Activated B cell treated with CpG ODN at 0.5 μM for 24 hours (primary cell): ENCODE data around the gene PCK2. TPM values are rescaled to one million over a fixed set of nuclear protein-coding genes. Genes with fewer than 3 reads are reported as not detected.

Source experiments
- ATAC-seq: fragments of 200-7000 bp; cut with Tn5 transposase; one replicate; pipeline ENCODE4 v1.10.0; 2021; ENCODE audit warnings: low read depth, mild to moderate bottlenecking, moderate library complexity
- CTCF ChIA-PET: fragments of 350-600 bp; sonication (Branson Sonifier 250); formaldehyde crosslinking; loops from one replicate; lab custom pipeline; 2021; ENCODE audit warnings: antibody characterized with exemption; lab: Charles Lee
- POLR2A ChIA-PET: fragments of 350-600 bp; sonication (Branson Sonifier 250); formaldehyde crosslinking; loops from one replicate; lab custom pipeline; 2021; ENCODE audit warnings: antibody characterized with exemption; lab: Charles Lee
- DNase-seq: peaks from one replicate; pipeline ENCODE4 v3.0.0; 2022
- H3K27ac Mint-ChIP-seq: one replicate; pipeline ENCODE4 v1.8.0; 2020; ENCODE audit warnings: mixed read lengths
- H3K27me3 Mint-ChIP-seq: one replicate; pipeline ENCODE4 v1.8.0; 2021; ENCODE audit warnings: mixed read lengths
- H3K36me3 Mint-ChIP-seq: one replicate; pipeline ENCODE4 v1.8.0; 2021; ENCODE audit warnings: low read depth, mixed read lengths
- H3K4me1 Mint-ChIP-seq: one replicate; pipeline ENCODE4 v1.8.0; 2021; ENCODE audit warnings: mixed read lengths
- H3K4me3 Mint-ChIP-seq: one replicate; pipeline ENCODE4 v1.8.0; 2020; ENCODE audit warnings: mild to moderate bottlenecking, mixed read lengths
- H3K9me3 Mint-ChIP-seq: one replicate; pipeline ENCODE4 v1.8.0; 2020; ENCODE audit warnings: mixed read lengths
- intact Hi-C: fragments of 100-400 bp; cut with micrococcal nuclease; formaldehyde crosslinking; loops from one replicate; pipeline ENCODE4 v1.15.1; 2024
- total RNA-seq: library from RNA; stranded (reverse); gene quantifications from 2 replicates; pipeline ENCODE4 v1.2.3, GENCODE V29; 2022
- TF ChIP-seq, protein P1 (sequence below): fragments of 200-600 bp; IDR thresholded peaks from one replicate; pipeline ENCODE4 v1.8.0; 2022; ENCODE audit warnings: antibody characterized with exemption, mild to moderate bottlenecking

Gene PCK2
- total RNA-seq, 1 donor from 2014 or later: 102 TPM

DNA sequence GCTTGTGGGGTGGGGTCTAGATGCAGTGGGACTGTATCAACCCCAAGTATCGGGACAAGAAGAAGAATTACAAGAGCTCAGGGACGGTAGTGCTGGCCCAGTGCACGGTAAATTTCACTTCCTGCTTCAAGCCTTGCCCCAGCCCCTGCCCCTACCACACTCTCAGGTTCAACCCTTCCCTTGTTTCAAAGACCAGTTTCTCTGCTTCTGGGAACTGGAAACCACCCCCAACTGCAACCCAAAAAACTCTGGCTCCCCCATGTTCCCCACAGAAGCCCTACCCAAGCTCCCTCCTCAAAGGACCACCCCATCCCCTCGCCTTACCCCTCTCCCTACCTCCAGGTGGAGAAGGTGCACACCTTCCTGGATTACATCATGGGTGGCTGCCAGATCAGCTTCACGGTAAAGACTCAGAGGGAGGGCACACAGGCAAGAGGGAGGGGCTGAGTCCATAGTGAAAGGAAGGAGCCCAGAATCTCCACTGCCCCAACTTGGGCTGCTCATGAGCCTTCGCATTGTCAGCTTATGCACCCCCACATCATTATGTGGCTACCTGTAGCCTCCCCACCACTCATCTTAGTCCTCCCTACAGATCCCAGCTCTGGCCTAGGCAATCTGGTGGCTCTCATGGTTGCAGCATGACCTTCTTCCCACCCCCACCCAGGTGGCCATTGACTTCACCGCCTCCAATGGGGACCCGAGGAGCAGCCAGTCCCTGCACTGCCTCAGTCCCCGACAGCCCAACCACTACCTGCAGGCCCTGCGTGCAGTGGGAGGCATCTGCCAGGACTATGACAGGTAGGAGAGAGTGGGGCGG is 18.4 kb upstream of the PCK2 start:
- POLR2A ChIA-PET: interaction anchor here (0.7 to 1.5 kb wide), 11 partner anchors 9 to 355 kb away, joined by 3 to 13 read pairs (median 3); partner anchors contain the start of genes CARMIL3, PCK2, PSME1 and TM9SF1
- Mint-ChIP-seq H3K27me3 (no peaks in the 10 kb centered on the region), H3K4me3 (peak overlapping the region; percentile 42), H3K27ac (peak overlapping the region; percentile 87), H3K36me3 (no peaks in the 10 kb centered on the region), H3K9me3 (no peaks in the 10 kb centered on the region), H3K4me1 (peaks cover 35% of the 10 kb centered on the region)
- intact Hi-C loops: no loop called here
- CTCF ChIA-PET: interaction anchor here (0.6 to 2.0 kb wide), 3 partner anchors 15 to 33 kb away, joined by 3 to 13 read pairs (median 8); no protein-coding TSS in a partner anchor
- no peak for DNase-seq
- ATAC-seq: peak; percentile 90
- TF ChIP-seq, protein P1, sequence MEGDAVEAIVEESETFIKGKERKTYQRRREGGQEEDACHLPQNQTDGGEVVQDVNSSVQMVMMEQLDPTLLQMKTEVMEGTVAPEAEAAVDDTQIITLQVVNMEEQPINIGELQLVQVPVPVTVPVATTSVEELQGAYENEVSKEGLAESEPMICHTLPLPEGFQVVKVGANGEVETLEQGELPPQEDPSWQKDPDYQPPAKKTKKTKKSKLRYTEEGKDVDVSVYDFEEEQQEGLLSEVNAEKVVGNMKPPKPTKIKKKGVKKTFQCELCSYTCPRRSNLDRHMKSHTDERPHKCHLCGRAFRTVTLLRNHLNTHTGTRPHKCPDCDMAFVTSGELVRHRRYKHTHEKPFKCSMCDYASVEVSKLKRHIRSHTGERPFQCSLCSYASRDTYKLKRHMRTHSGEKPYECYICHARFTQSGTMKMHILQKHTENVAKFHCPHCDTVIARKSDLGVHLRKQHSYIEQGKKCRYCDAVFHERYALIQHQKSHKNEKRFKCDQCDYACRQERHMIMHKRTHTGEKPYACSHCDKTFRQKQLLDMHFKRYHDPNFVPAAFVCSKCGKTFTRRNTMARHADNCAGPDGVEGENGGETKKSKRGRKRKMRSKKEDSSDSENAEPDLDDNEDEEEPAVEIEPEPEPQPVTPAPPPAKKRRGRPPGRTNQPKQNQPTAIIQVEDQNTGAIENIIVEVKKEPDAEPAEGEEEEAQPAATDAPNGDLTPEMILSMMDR: no peak

DNA sequence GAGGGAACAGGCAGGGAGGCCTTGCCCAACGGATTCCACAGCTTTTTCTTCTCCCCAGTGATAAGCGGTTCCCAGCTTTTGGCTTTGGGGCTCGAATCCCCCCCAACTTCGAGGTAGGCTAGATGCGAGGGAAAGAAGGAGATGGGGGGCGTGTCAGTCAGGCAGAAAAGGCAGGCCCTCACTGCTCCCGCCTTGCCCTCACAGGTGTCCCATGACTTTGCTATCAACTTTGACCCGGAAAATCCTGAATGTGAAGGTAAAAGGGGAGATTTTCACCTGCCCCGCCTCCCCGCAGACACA is 17.9 kb upstream of the PCK2 start:
- no peaks in the 10 kb centered on the region for H3K27me3 Mint-ChIP-seq
- ChIA-PET POLR2A (interaction anchor here (1.1 to 1.5 kb wide), 2 partner anchors 18 to 25 kb away, joined by 3 to 13 read pairs; partner anchors contain the start of gene PCK2), CTCF (interaction anchor here (0.6 kb wide), 1 partner anchor 33 kb away, joined by 3 read pairs; no protein-coding TSS in a partner anchor)
- ATAC-seq (no peak), DNase-seq (no peak)
- intact Hi-C loops: no loop called here
- no peaks in the 10 kb centered on the region for H3K9me3 Mint-ChIP-seq
- TF ChIP-seq, protein P1: no peak
- no peak overlapping the region for H3K4me3 Mint-ChIP-seq
- peaks cover 39% of the 10 kb centered on the region for H3K4me1 Mint-ChIP-seq
- H3K36me3 Mint-ChIP-seq: no peaks in the 10 kb centered on the region
- no peak overlapping the region for H3K27ac Mint-ChIP-seq

DNA sequence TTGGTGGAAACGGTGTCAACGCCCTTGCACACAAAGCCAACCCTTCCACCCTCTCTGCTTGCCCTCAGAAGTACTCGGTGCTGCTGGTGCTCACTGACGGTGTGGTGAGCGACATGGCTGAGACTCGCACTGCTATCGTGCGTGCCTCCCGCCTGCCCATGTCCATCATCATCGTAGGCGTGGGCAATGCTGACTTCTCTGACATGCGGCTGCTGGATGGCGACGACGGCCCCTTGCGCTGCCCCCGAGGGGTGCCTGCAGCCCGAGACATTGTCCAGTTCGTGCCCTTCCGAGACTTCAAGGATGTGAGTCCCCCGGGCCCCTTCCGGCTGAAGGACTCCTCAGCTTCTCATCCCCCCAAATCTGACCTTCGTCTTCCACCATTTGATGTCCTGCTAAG is 17.0 kb upstream of the PCK2 start:
- ChIA-PET POLR2A (no interaction called here), CTCF (no interaction called here)
- ATAC-seq (no peak), DNase-seq (no peak)
- Mint-ChIP-seq H3K4me3 (no peak overlapping the region), H3K36me3 (no peaks in the 10 kb centered on the region), H3K9me3 (no peaks in the 10 kb centered on the region), H3K4me1 (peaks cover 43% of the 10 kb centered on the region), H3K27ac (no peak overlapping the region), H3K27me3 (no peaks in the 10 kb centered on the region)
- TF ChIP-seq, protein P1: no peak
- intact Hi-C loops: no loop called here

DNA sequence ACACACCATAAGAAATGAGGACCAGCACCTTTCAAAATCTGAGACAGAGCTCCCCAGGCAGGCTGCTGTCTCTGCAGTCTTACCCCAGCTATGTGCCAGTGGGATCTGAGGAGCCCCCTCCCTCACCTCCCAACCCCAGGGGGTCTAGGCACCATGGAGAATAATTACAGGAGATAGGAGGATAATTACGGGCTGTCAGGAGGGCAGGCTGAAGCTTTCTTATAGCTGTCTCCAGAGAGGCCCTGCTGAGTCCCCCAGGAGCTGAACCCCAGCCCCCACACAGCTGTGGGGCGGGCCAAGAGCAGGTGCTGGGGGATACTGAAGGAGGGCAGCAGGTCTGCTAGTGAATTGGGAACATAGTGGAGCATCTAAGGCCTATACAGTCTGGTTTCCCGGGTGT is 16.0 kb upstream of the PCK2 start:
- Mint-ChIP-seq H3K27me3 (no peaks in the 10 kb centered on the region), H3K27ac (no peak overlapping the region)
- intact Hi-C loops: no loop called here

More for the DNA sequence above, 16.0 kb upstream of the PCK2 start:
- TF ChIP-seq, protein P1: no peak
- ChIA-PET POLR2A (no interaction called here), CTCF (interaction anchor here (0.8 kb wide), 1 partner anchor 14 kb away, joined by 3 read pairs; no protein-coding TSS in a partner anchor)
- DNase-seq: no peak
- Mint-ChIP-seq H3K36me3 (no peaks in the 10 kb centered on the region), H3K4me1 (peaks cover 46% of the 10 kb centered on the region), H3K4me3 (no peak overlapping the region), H3K9me3 (no peaks in the 10 kb centered on the region)
- no peak for ATAC-seq
